Lung (tissue), 12 donors: Measurements from ENCODE around the gene CSNK2A1. TPM values are rescaled to one million over a fixed set of nuclear protein-coding genes. Genes with fewer than 3 reads are reported as not detected.

ENCODE experiments used
- ATAC-seq: fragments of 200-7000 bp; cut with Tn5 transposase; one replicate; pipeline ENCODE4 v1.9.1; 2020; ENCODE audit warnings: moderate number of reproducible peaks; ENCODE audit not compliant: insufficient read depth, low FRiP score
- DNase-seq, 3 donors: peaks; one replicate each; pipeline ENCODE4 v3.0.0-alpha.2; 2013 to 2017
- H3K27ac ChIP-seq, 2 donors: one replicate each; pipeline ENCODE4 v1.5.1; 2013; ENCODE audit warnings: mild to moderate bottlenecking in 2 of 2, moderate library complexity in 2 of 2, control low read depth in 1 of 2, inconsistent platforms in 1 of 2, low read depth in 1 of 2, low read length in 1 of 2
- H3K27me3 ChIP-seq, 3 donors: one replicate each; pipeline ENCODE4 v1.5.1; 2013; ENCODE audit warnings: low read length in 2 of 3; ENCODE audit not compliant: control insufficient read depth in 3 of 3, insufficient read depth in 3 of 3
- H3K36me3 ChIP-seq, 4 donors: one replicate each; pipeline ENCODE4 v1.5.1; 2013; ENCODE audit warnings: low read length in 4 of 4, mild to moderate bottlenecking in 1 of 4, moderate library complexity in 1 of 4; ENCODE audit not compliant: control insufficient read depth in 4 of 4, insufficient read depth in 4 of 4
- H3K4me1 ChIP-seq, 5 donors: one replicate each; pipeline ENCODE4 v1.5.1; 2013; ENCODE audit warnings: low read length in 5 of 5, mild to moderate bottlenecking in 2 of 5, moderate library complexity in 1 of 5; ENCODE audit not compliant: control insufficient read depth in 5 of 5, insufficient read depth in 5 of 5
- H3K4me3 ChIP-seq: one replicate; pipeline ENCODE4 v1.5.1; 2013; ENCODE audit warnings: mild to moderate bottlenecking, control low read depth, moderate library complexity
- H3K9ac ChIP-seq, 2 donors: one replicate each; pipeline ENCODE4 v1.5.1; 2013; ENCODE audit warnings: low read length in 2 of 2, control low read depth in 1 of 2; ENCODE audit not compliant: insufficient read depth in 1 of 2
- H3K9me3 ChIP-seq, 4 donors: one replicate each; pipeline ENCODE4 v1.5.1; 2013; ENCODE audit warnings: low read length in 3 of 4, mild to moderate bottlenecking in 1 of 4, moderate library complexity in 1 of 4; ENCODE audit not compliant: control insufficient read depth in 4 of 4, insufficient read depth in 3 of 4
- CTCF ChIP-seq: IDR thresholded peaks from 2 replicates; pipeline ENCODE4 v1.5.1; 2012; ENCODE audit warnings: mild to moderate bottlenecking; ENCODE audit errors: control extremely low read depth, extremely low read depth
- WGBS, 2 donors: extraction: QIAGEN DNeasy Blood & Tissue Kit; methylation state at CpG; one replicate each; pipeline ENCODE4 v1.1.7; 2013; 5-methylcytosine and 5-hydroxymethylcytosine counted together
- polyA plus RNA-seq, 2 donors: library from polyadenylated mRNA; stranded (reverse); fragments of 200-250 nt; gene quantifications; one replicate each; pipeline ENCODE4 v1.2.1, GENCODE V29; 2013
- total RNA-seq, 2 donors: library from RNA; depleted of rRNA in 1 of 2; stranded (reverse); fragments of >200 nt in 1 of 2; gene quantifications; one replicate each; pipeline ENCODE4 v1.2.1, GENCODE V29; 2014 to 2021
- donor health status: control.
- donor health status: control.
- donor health status: Bipolar disorder and iron deficiency.
- donor health status: healthy.
- donor health status: DM: yes; HTN: yes; CAD: no.

CSNK2A1 gene
- total and polyA plus RNA-seq, 4 donors, result 20.5 to 186 (median 60.7) TPM

DNA sequence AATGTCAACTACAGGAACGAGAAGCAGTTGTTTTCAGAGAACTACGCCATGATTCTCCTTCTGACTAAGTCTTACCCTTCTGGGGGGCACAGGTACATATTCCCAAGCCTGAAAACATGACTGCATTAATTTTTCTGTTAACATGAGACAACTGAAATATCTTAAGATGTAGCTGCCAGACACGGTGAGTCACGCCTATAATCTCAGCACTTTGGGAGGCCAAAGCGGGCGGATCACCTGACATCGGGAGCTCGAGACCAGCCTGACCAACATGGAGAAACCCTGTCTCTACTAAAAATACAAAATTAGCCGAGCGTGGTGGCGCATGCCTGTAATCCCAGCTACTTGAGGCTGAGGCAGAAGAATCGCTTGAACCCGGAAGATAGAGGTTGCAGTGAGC, 103.0 kb downstream of the CSNK2A1 start:
- H3K4me1 ChIP-seq, result peaks cover 0 to 7% (median 0%) of the 10 kb centered on the region in 5 donors
- H3K36me3 ChIP-seq, result peaks cover 33 to 53% (median 43%) of the 10 kb centered on the region in 4 donors
- H3K9ac ChIP-seq, result no peak overlapping the region
- DNase-seq, result no peak
- H3K4me3 ChIP-seq, result no peak overlapping the region
- no peak for ATAC-seq
- H3K9me3 ChIP-seq, result no peaks in the 10 kb centered on the region
- no peak for TF ChIP-seq CTCF
- H3K27ac ChIP-seq, result no peak overlapping the region
- no peaks in the 10 kb centered on the region for H3K27me3 ChIP-seq
- whole genome bisulfite sequencing, 2 donors, result 94 to 95% methylated on average over 13 of the region's 13 CpGs

DNA sequence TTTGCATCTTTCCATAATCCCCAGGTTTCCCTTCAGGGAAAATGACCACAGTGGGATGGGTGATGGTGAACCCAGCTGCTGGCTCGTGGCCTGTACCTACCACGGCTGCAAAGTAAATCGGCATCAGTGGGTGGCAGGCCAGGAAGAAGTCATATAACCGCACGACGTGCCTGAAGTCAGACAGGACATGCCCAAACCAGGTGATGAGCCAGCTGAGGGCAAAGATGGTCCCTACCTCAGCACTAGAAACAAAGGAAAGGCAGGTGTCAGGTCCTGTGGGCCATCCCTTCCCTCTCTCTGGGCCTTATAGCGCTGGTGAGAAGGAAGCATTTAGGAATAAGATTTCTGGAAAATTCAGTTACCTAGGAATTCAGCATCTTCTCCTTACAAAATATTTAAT, 103.4 kb downstream of the CSNK2A1 start:
- no peak for TF ChIP-seq CTCF
- ATAC-seq (no peak), DNase-seq (no peak)
- Histone ChIP-seq H3K27me3 (no peaks in the 10 kb centered on the region), H3K36me3 (peaks cover 33 to 58% (median 47%) of the 10 kb centered on the region in 4 donors), H3K4me3 (no peak overlapping the region), H3K4me1 (peaks cover 0 to 7% (median 0%) of the 10 kb centered on the region in 5 donors), H3K9me3 (no peaks in the 10 kb centered on the region), H3K9ac (no peak overlapping the region), H3K27ac (no peak overlapping the region)
- 94 to 96% methylated on average over 7 of the region's 7 CpGs for WGBS, 2 donors

- Histone ChIP-seq H3K4me1 (peaks cover 0 to 5% (median 0%) of the 10 kb centered on the region in 5 donors), H3K4me3 (no peak overlapping the region), H3K36me3 (peaks cover 33 to 62% (median 46%) of the 10 kb centered on the region in 4 donors), H3K9me3 (no peaks in the 10 kb centered on the region), H3K27ac (peak overlapping the region in 1 of 2 donors; percentile 59), H3K27me3 (no peaks in the 10 kb centered on the region), H3K9ac (no peak overlapping the region)
- no peak for TF ChIP-seq CTCF
- no peak for DNase-seq
- 28 to 49% methylated on average over 18 of the region's 18 CpGs for WGBS, 2 donors
- no peak for ATAC-seq
These were observed 104.8 kb downstream of the CSNK2A1 start for GRCh38 chr20:438571-439469.
